Measurements from ENCODE around the gene C7orf57.

GRCh38 chr7:48091506-48092433, 56.4 kb downstream of the C7orf57 start:
- TF ChIP-seq, protein P1, sequence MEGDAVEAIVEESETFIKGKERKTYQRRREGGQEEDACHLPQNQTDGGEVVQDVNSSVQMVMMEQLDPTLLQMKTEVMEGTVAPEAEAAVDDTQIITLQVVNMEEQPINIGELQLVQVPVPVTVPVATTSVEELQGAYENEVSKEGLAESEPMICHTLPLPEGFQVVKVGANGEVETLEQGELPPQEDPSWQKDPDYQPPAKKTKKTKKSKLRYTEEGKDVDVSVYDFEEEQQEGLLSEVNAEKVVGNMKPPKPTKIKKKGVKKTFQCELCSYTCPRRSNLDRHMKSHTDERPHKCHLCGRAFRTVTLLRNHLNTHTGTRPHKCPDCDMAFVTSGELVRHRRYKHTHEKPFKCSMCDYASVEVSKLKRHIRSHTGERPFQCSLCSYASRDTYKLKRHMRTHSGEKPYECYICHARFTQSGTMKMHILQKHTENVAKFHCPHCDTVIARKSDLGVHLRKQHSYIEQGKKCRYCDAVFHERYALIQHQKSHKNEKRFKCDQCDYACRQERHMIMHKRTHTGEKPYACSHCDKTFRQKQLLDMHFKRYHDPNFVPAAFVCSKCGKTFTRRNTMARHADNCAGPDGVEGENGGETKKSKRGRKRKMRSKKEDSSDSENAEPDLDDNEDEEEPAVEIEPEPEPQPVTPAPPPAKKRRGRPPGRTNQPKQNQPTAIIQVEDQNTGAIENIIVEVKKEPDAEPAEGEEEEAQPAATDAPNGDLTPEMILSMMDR (IDR thresholded peaks at IDR 0.05), result no peak
- no peak for TF ChIP-seq POLR2AphosphoS5 (IDR thresholded peaks at IDR 0.05)
- no peak for TF ChIP-seq POLR2A (IDR thresholded peaks at IDR 0.05; ENCODE audit: low read depth)
- no peak for TF ChIP-seq EP300 (IDR thresholded peaks at IDR 0.05)
